Activated CD4-positive, alpha-beta T cell treated with anti-CD3 and anti-CD28 coated beads, Interleukin-2, amount 10 ng/mL, durations not matched to agents 7 days and 5 days (primary cell): ENCODE results near the gene ZNF772. TPM values are rescaled to one million over a fixed set of nuclear protein-coding genes. Genes with fewer than 3 reads are reported as not detected.
"Not testable (repeated sequence)": the region's sequence is repeated elsewhere in the genome, so short reads cannot be mapped to it uniquely, and the experiment has no call there.

Experiments
- CTCF ChIA-PET: fragments of 350-600 bp; sonication (Branson Sonifier 250); formaldehyde crosslinking; loops from one replicate; lab custom pipeline; 2021; ENCODE audit warnings: antibody characterized with exemption; lab: Charles Lee
- POLR2A ChIA-PET: fragments of 350-600 bp; sonication (Branson Sonifier 250); formaldehyde crosslinking; loops from one replicate; lab custom pipeline; 2021; ENCODE audit warnings: antibody characterized with exemption; lab: Charles Lee
- DNase-seq: peaks from one replicate; pipeline ENCODE4 v3.0.0-alpha.2; 2020
- H3K27ac Mint-ChIP-seq: one replicate; pipeline ENCODE4 v1.8.0; 2021; ENCODE audit warnings: mild to moderate bottlenecking, moderate library complexity, mixed read lengths
- H3K27me3 Mint-ChIP-seq: one replicate; pipeline ENCODE4 v1.8.0; 2021; ENCODE audit warnings: mixed read lengths
- H3K36me3 Mint-ChIP-seq: one replicate; pipeline ENCODE4 v1.8.0; 2021; ENCODE audit warnings: low read depth, mixed read lengths
- H3K4me1 Mint-ChIP-seq: one replicate; pipeline ENCODE4 v1.8.0; 2021; ENCODE audit warnings: mixed read lengths
- H3K4me3 Mint-ChIP-seq: one replicate; pipeline ENCODE4 v1.8.0; 2021; ENCODE audit warnings: mild to moderate bottlenecking, moderate library complexity, mixed read lengths
- H3K9me3 Mint-ChIP-seq: one replicate; pipeline ENCODE4 v1.8.0; 2021; ENCODE audit warnings: mixed read lengths
- total RNA-seq, 2 experiments: library from RNA; stranded (reverse); gene quantifications; one replicate each; pipeline ENCODE4 v1.2.3, GENCODE V29; 2021

ZNF772 gene
- 1 to 10 TPM; 9.0 to 9.2 TPM for total RNA-seq

DNA sequence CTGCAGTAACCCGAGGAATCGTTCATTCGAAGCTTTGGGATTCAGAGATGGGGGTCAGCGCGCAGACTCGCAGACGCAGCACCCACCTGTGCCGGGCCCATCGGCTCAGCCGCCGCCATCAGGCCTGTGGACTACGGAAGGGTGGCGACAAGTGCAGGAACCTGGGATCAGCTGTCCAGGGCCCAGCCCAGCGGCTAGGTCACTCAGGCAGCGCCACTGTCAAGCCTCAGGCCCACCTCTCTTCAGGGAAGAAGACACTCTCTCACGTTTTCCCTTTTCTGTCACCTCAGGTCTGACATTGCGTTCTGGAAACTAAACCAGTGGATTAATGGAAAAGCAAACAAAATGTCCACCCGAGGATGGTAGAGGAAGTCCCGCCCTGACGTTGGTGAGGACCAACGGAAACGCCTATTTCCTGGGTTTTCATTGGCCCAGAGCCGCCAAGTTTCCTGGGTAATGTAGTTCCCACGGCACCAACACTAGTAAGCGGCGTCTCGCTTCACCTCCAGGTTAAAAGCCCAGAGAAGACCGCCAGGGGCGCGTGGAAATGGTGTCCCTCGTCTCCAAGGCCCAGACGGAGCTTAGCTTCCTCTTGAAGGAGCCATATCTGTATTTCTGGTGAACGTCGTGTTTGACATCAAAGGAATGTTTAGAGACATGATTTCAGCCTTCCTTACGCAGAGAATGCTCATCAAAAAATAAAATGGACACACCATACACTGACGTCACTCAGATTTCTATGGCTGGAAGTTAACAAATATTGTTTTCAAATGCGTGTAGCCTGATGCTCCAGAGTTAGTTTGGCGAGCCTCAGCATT, at the start of gene ZNF772:
Gene ZNF772 (minus strand): TSS at position 376 of the 818 bp plus-strand sequence. CDS start 257 bp downstream, at position 119.
- Mint-ChIP-seq H3K27me3 (no peaks in the 10 kb centered on the region), H3K4me3 (peak within 1 kb of the TSS; percentile 73), H3K9me3 (peaks cover 60% of the 10 kb centered on the region), H3K27ac (peak within 1 kb of the TSS; percentile 91), H3K36me3 (peaks cover 58% of the 10 kb centered on the region), H3K4me1 (peaks cover 22% of the 10 kb centered on the region)
- CTCF ChIA-PET = interaction anchor here (0.5 to 1.5 kb wide), 9 partner anchors 9 to 484 kb away, joined by 3 to 5 read pairs (median 3); partner anchors contain the start of genes ZNF211 and ZNF551
- POLR2A ChIA-PET = no interaction called here
- peak; percentile 94 for DNase-seq

DNA sequence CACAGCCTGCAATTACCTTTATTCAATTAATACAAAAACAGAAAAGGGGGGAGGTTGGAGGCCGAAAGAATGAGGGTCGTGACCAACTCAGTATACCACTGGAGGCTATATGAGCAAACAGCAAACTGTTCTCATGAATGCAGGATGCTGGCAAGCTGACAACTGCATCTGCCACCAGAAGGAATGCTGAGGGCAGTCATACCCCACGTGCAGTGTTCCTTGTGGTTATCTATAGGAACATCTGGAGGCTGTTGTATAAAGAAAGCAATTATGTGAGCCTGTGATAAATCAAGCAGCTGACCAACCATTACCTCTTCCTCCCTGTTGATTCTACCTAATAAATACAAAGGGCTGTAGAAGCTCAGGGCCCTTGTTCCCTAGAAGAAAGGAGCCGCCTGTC, 40.7 kb upstream of the ZNF772 start:
- H3K27ac Mint-ChIP-seq, DNase-seq, CTCF ChIA-PET, POLR2A ChIA-PET, H3K27me3 Mint-ChIP-seq, H3K4me1 Mint-ChIP-seq, H3K4me3 Mint-ChIP-seq: not testable (repeated sequence)
- Mint-ChIP-seq H3K36me3 (peaks cover 42% of the 10 kb centered on the region), H3K9me3 (peaks cover 58% of the 10 kb centered on the region)

DNA sequence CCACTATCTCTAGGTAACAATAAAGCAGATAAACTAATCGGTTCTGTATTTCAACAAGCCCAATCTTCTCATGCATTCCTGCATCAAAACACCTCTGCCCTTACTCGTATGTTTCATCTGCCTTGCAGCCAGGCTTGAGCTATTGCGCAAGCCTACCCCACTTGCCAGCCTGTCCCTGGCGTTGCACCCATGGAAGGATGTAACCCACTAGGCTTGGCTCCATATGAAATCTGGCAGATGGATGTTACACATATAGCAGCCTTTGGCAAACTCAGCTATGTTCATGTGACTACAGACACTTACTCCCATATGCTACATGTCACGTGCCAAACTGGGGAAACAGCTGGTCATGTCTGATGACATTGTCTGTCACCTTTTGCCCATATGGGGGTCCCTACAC, 37.9 kb upstream of the ZNF772 start:
- Mint-ChIP-seq H3K36me3 (peaks cover 50% of the 10 kb centered on the region), H3K27ac (no peak overlapping the region), H3K27me3 (no peaks in the 10 kb centered on the region), H3K4me3 (no peak overlapping the region), H3K4me1 (no peaks in the 10 kb centered on the region), H3K9me3 (peaks cover 62% of the 10 kb centered on the region)
- CTCF ChIA-PET = interaction anchor here (0.6 kb wide), 1 partner anchor 703 kb away, joined by 3 read pairs; no protein-coding TSS in a partner anchor
- no peak for DNase-seq
- POLR2A ChIA-PET = interaction anchor here (0.6 kb wide), 1 partner anchor 162 kb away, joined by 4 read pairs; no protein-coding TSS in a partner anchor

DNA sequence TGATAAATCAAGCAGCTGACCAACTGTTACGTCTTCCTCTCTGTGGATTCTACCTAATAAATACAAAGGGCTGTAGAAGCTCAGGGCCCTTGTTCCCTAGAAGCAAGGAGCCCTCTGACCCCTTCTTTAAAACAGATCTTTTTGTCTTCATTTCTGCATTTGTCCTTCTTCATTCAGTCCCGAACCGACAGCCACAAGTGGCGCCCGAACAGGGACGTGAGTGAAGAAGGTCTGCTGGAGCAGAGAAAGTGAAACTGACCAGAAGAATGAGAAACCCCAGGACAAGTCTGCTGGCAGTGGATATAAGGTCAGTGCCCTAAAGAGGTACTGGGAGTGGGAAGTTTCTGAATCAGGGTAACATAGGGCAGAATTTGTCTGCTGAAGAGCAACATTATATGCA, 35.5 kb upstream of the ZNF772 start:
- Mint-ChIP-seq H3K4me1 (no peaks in the 10 kb centered on the region), H3K36me3 (peaks cover 64% of the 10 kb centered on the region), H3K27ac (no peak overlapping the region), H3K27me3 (no peaks in the 10 kb centered on the region), H3K4me3 (no peak overlapping the region), H3K9me3 (peaks cover 68% of the 10 kb centered on the region)
- ChIA-PET CTCF (interaction anchor here (0.7 kb wide), 1 partner anchor 473 kb away, joined by 3 read pairs; no protein-coding TSS in a partner anchor), POLR2A (no interaction called here)
- no peak for DNase-seq

DNA sequence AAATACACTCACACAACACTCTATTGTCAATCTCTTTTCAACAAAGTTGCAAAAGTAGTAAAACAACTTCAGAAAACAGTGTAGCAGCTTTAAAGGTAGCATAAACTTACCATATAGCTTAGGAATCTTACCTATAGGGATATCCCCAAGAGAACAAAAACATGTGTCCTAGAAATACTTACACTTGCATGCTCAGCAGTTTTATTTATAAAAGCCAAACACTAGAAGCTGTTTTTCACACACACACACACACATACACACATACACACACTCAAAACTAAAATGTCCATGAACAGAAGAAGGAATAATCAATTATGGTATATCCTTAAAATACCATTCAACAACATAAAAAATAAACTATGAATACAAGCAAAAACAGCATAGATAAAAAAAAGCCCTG, 34.1 kb upstream of the ZNF772 start:
- POLR2A ChIA-PET = interaction anchor here (0.6 kb wide), 1 partner anchor 33 kb away, joined by 3 read pairs; no protein-coding TSS in a partner anchor
- H3K4me1 Mint-ChIP-seq = no peaks in the 10 kb centered on the region
- no peak overlapping the region for H3K4me3 Mint-ChIP-seq
- H3K36me3 Mint-ChIP-seq = peaks cover 69% of the 10 kb centered on the region
- H3K27me3 Mint-ChIP-seq = no peaks in the 10 kb centered on the region
- CTCF ChIA-PET = no interaction called here
- no peak for DNase-seq
- peaks cover 66% of the 10 kb centered on the region for H3K9me3 Mint-ChIP-seq
- no peak overlapping the region for H3K27ac Mint-ChIP-seq

DNA sequence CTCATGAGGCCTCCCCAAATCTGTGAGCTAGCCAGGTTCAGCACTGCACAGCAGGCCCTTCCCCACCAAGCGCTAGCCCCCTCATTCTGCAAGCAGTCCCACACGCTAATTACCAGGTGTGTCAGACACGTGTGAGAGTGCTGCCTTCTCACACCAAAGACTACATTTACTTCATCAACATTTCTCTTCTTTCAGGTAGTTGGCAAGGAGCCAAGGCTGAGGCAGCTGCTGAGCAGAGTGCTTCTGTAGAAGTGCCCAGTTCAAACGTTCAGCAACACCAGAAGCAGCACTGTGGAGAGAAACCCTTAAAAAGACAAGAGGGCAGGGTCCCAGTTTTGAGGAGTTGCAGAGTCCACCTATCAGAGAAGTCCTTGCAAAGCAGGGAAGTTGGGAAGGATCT, 28.8 kb upstream of the ZNF772 start:
- no peak overlapping the region for H3K4me3 Mint-ChIP-seq
- H3K9me3 Mint-ChIP-seq = peaks cover 57% of the 10 kb centered on the region
- no peak overlapping the region for H3K27ac Mint-ChIP-seq
- no peaks in the 10 kb centered on the region for H3K27me3 Mint-ChIP-seq
- H3K36me3 Mint-ChIP-seq = peaks cover 81% of the 10 kb centered on the region
- DNase-seq = no peak
- ChIA-PET POLR2A (no interaction called here), CTCF (no interaction called here)
- peaks cover 3% of the 10 kb centered on the region for H3K4me1 Mint-ChIP-seq

DNA sequence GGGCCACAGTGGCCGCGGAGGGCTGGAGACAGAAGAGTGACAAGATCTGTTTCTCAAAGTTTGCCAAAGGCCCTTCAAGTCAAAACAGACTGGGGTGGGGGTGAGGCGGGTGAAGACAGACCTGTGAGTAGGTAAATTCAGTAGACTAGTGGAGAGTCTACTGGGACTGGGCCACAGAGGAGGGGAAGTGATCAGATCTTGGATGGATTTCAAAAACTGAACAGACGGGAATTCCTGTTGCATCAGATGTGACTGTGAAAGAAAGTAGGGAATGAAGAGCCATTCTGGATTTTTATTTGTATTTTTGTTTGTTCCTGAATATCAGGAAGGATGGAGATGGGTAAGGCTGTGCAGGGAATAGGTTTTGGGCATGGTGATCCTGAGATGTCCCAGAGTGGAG, 23.0 kb upstream of the ZNF772 start:
- CTCF ChIA-PET = interaction anchor here (0.9 kb wide), 1 partner anchor 58 kb away, joined by 3 read pairs; no protein-coding TSS in a partner anchor
- not testable (repeated sequence) for DNase-seq, H3K27me3 Mint-ChIP-seq
- Mint-ChIP-seq H3K4me1 (peaks cover 16% of the 10 kb centered on the region), H3K27ac (peak overlapping the region; percentile 85), H3K36me3 (peaks cover 53% of the 10 kb centered on the region), H3K4me3 (peak overlapping the region; percentile 78), H3K9me3 (peaks cover 48% of the 10 kb centered on the region)
- POLR2A ChIA-PET = interaction anchor here (0.6 kb wide), 1 partner anchor 66 kb away, joined by 4 read pairs; no protein-coding TSS in a partner anchor

DNA sequence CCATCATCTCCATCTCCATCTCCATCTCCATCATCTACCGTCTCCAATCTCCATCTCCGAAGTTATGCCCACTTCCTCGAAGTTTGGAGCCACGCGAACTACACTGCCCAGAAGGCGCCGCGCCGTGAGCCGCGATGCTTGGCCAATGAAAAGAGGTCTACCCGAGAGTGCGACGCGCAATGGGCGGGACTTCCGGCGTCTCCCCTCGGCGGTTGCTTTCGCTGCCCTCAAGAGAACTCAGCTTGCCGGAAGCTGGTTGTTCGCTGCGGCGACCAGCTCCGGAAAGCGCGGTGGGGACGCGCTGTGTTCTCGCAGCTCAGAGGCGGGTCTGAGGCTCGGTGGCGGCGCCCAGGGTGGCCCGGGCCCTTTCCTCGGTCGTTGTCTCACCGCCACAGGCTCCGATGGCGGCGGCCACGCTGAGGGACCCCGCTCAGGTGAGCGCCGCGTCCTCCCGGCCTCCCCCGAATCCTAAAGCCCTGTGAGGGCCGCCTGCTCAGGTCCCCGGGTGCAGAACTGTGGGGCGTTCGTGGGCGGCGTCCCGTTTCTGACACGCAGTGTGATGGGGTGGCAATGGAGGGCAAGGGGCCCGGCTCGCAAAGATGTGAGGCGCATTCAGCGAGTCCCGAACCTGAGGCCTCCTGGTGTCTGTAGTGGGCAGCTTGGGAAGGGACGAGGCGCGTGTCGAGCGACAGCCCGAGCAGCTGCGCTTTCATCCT, 22.5 kb upstream of the ZNF772 start, which contains the start of gene ZNF773:
Gene ZNF773 (plus strand): TSS at position 259 of the 716 bp plus-strand sequence. CDS start 143 bp downstream, at position 402.
- DNase-seq = peak; percentile 97
- H3K4me1 Mint-ChIP-seq = peaks cover 16% of the 10 kb centered on the region
- peaks cover 52% of the 10 kb centered on the region for H3K36me3 Mint-ChIP-seq
- ChIA-PET CTCF (interaction anchor here (0.9 kb wide), 1 partner anchor 58 kb away, joined by 3 read pairs; no protein-coding TSS in a partner anchor), POLR2A (interaction anchor here (0.6 kb wide), 1 partner anchor 67 kb away, joined by 4 read pairs; no protein-coding TSS in a partner anchor)
- peak within 1 kb of the TSS; percentile 85 for H3K27ac Mint-ChIP-seq
- H3K4me3 Mint-ChIP-seq = peak within 1 kb of the TSS; percentile 78
- H3K27me3 Mint-ChIP-seq = not testable (repeated sequence)
- peaks cover 48% of the 10 kb centered on the region for H3K9me3 Mint-ChIP-seq

DNA sequence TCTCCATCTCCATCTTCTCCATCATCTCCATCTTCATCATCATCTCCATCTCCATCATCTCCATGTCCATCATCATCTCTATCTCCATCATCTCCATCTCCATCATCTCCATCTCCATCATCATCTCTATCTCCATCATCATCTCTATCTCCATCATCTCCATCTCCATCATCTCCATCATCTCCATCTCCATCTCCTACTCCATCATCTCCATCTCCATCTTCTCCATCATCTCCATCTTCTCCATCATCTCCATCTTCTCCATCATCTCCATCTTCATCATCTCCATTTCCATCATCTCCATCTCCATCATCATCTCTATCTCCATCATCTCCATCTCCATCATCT, 21.9 kb upstream of the ZNF772 start:
- not testable (repeated sequence) for H3K27me3 Mint-ChIP-seq
- CTCF ChIA-PET = interaction anchor here (0.9 kb wide), 1 partner anchor 59 kb away, joined by 3 read pairs; no protein-coding TSS in a partner anchor

DNA sequence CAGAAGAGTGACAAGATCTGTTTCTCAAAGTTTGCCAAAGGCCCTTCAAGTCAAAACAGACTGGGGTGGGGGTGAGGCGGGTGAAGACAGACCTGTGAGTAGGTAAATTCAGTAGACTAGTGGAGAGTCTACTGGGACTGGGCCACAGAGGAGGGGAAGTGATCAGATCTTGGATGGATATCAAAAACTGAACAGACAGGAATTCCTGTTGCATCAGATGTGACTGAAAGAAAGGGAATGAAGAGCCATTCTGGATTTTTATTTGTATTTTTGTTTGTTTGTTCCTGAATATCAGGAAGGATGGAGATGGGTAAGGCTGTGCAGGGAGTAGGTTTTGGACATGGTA, 10.9 kb upstream of the ZNF772 start:
- POLR2A ChIA-PET = not testable (repeated sequence)
- H3K27ac Mint-ChIP-seq = peak overlapping the region; percentile 6

More for the DNA sequence above, 21.9 kb upstream of the ZNF772 start:
- DNase-seq, POLR2A ChIA-PET: not testable (repeated sequence)
- Mint-ChIP-seq H3K4me1 (peaks cover 16% of the 10 kb centered on the region), H3K27ac (peak overlapping the region; percentile 85), H3K36me3 (peaks cover 52% of the 10 kb centered on the region), H3K4me3 (peak overlapping the region; percentile 78), H3K9me3 (peaks cover 52% of the 10 kb centered on the region)

DNA sequence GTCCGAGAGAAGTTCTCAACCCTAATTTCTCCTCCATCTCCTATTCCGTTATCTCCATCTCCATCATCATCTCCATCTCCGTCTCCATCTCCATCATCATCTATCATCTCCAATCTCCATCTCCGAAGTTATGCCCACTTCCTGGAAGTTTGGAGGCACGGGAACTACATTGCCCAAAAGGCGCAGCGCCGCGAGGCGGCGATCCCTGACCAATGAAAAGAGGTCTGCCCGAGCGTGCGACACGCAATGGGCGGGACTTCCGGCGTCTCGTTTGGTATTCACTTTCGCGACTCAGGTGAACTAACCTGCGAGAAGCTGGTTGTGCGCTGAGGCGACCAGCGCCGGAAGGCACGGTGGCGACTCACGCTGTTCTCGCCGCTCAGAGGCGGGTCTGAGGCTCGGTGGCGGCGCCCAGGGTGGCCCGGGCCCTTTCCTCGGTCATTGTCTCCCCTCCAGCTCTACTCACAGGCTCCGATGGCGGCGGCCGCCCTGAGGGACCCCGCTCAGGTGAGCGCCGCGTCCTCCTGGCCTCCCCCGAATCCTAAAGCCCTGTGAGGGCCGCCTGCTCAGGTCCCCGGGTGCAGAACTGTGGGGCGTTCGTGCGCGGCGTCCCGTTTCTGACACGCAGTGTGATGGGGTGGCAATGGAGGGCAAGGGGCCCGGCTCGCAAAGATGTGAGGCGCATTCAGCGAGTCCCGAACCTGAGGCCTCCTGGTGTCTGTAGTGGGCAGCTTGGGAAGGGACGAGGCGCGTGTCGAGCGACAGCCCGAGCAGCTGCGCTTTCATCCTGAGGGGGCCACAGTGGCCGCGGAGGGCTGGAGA, 10.3 kb upstream of the ZNF772 start, which contains the start of gene ZNF419:
Gene ZNF419 (plus strand): TSS at position 274 of the 822 bp plus-strand sequence. CDS start 201 bp downstream, at position 475.
- Mint-ChIP-seq H3K4me1 (peaks cover 16% of the 10 kb centered on the region), H3K9me3 (peaks cover 45% of the 10 kb centered on the region), H3K27ac (peak within 1 kb of the TSS; percentile 75), H3K4me3 (peak within 1 kb of the TSS; percentile 55), H3K36me3 (peaks cover 50% of the 10 kb centered on the region)
- H3K27me3 Mint-ChIP-seq, POLR2A ChIA-PET, CTCF ChIA-PET: not testable (repeated sequence)
- DNase-seq = peak; percentile 96

More for the DNA sequence above, 10.9 kb upstream of the ZNF772 start:
- DNase-seq, H3K27me3 Mint-ChIP-seq, CTCF ChIA-PET: not testable (repeated sequence)
- peak overlapping the region; percentile 55 for H3K4me3 Mint-ChIP-seq
- H3K36me3 Mint-ChIP-seq = peaks cover 56% of the 10 kb centered on the region
- H3K9me3 Mint-ChIP-seq = peaks cover 49% of the 10 kb centered on the region
- H3K4me1 Mint-ChIP-seq = peaks cover 16% of the 10 kb centered on the region

DNA sequence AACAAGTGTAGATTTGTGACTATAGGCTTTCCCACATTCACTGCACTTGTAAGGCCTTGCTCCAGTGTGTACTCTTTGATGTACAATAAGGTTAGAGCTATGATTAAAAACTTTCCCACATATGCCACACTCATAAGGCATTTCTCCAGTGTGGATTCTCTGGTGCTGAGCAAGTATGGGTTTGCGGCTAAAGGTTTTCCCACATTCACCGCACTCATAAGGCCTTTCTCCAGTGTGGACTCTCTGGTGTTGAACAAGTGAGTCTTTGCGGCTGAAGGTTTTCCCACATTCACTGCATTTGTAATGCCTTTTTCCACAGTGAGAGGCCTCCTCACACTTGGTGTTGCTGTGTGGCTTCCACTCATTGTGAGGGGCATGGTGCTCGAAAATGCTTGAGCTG, 3.7 kb downstream of the ZNF772 start:
- H3K9me3 Mint-ChIP-seq = peaks cover 76% of the 10 kb centered on the region
- ChIA-PET CTCF (no interaction called here), POLR2A (no interaction called here)
- H3K36me3 Mint-ChIP-seq = peaks cover 83% of the 10 kb centered on the region
- H3K4me1 Mint-ChIP-seq = peaks cover 22% of the 10 kb centered on the region
- DNase-seq = no peak
- H3K4me3 Mint-ChIP-seq = no peak overlapping the region
- H3K27me3 Mint-ChIP-seq = no peaks in the 10 kb centered on the region
- no peak overlapping the region for H3K27ac Mint-ChIP-seq
